HG02870 (cell line): ENCODE results near the gene GMCL1.

Source experiments
- ATAC-seq: cut with Tn5 transposase; IDR thresholded peaks from one replicate; pipeline ENCODE4 v1.9.1; 2021; ENCODE audit warnings: mild to moderate bottlenecking, moderate library complexity; ENCODE audit not compliant: unreplicated experiment

GMCL1 gene

DNA sequence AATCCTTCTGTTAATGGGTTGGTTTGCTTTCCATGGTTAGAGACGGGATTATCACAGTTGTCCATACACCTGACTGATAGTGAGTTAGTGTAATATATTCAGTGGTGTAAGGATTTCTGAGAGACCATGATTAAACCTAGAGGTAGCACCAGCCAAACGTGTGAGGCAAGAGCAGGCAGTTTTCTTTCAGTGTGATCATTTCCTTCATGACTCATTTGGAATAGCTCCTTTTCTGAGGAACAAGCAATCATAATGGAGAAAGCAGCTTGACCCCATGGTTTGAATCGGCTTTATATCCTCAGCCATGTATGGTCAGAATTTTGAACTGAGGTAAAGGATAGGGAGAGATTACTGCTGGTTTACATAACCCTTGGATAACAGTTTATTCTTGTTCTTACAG, 88.4 kb downstream of the GMCL1 start:
- ATAC-seq = no peak

DNA sequence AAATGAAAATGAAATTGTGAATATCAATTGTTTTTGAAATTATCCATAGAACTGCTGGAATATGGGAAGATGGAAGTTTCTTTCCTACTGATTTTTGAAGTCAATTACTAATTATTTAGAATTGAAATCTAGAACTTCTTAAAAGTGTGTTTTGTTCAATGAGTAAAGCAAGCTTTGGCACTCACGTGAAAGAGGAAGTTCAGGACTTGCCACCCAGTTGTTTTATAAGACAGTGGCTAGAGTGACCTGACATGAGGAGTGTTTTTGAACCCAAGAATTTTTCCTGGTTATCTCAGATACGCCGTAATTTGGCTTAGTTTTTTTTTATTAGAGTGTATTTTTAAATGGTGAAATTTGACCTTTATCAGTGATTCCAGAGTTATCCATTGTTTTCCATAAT, 88.9 kb downstream of the GMCL1 start:
- no peak for ATAC-seq

DNA sequence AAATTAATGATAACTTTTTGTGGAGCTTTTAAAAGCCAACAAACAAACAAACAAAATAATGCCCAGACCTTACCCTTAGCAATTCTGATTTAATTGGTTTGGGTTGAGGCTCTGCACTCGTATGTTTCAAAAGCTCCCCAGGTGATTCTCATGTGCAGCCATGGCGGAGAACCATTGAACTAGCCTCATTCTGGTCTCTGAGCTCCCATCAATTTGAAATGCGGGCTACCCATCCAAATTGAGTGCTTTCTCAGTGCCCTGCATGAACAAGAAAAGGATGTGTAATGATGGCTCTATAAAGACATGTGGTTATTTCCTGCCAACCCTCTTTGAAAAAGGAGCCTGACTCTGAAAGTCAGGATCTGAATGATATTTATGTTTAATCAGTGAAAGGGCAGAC, 93.7 kb downstream of the GMCL1 start:
- no peak for ATAC-seq

DNA sequence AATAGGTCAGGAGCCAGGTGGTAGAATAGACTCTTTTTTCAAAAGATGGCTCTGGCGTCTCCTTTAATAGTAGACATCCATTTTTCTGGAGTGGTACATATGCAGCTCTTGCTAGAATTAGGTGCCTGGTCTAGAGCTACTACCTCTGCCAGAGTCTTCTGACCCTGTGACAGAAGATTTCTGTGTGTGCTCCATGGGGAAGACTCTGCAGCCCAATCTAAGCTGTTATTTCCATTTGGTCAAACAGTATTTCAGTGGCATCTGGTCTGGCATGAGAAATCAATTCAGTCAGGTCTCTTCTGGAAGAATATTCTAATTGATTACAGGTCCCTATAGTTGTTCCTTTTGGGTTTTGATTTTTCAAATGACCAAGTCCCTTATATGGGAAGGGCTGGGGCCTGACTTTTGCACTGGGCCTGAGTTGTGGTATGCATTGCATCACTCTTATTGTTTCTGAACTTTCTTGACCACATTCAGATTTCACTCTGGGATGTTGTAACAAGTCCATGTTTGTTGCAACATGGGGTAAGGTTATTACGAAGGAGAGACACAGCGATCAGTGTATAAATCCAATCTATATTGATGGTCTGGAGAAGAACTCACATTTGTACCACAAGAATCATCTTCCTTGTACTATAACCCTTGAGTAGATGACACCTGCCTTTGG, 97.5 kb downstream of the GMCL1 start:
- ATAC-seq = no peak
